OCI-LY7 (cell line): ENCODE data around the gene TMED5.
"Not testable (repeated sequence)": the region's sequence is repeated elsewhere in the genome, so short reads cannot be mapped to it uniquely, and the experiment has no call there.

Experiments
- CTCF ChIP-seq: fragments of 200-600 bp; sonication (generic); conservative IDR thresholded peaks from 2 replicates; pipeline ENCODE4 v1.5.1; 2014; ENCODE audit warnings: mild to moderate bottlenecking, antibody characterized with exemption, low read length, moderate library complexity, mixed read lengths
- EZH2phosphoT487 ChIP-seq: fragments of 200-600 bp; sonication (generic); IDR thresholded peaks from 2 replicates; pipeline ENCODE4 v1.6.1; 2018; ENCODE audit warnings: low read depth, borderline replicate concordance, mild to moderate bottlenecking, mixed run types, antibody characterized with exemption, low read length, moderate library complexity, mixed read lengths

GRCh38 chr1:93163314-93163713 is 16.9 kb downstream of the TMED5 start:
- TF ChIP-seq CTCF, EZH2phosphoT487: not testable (repeated sequence)
